ENCODE measurements around the gene SNPH.

Gene SNPH

DNA sequence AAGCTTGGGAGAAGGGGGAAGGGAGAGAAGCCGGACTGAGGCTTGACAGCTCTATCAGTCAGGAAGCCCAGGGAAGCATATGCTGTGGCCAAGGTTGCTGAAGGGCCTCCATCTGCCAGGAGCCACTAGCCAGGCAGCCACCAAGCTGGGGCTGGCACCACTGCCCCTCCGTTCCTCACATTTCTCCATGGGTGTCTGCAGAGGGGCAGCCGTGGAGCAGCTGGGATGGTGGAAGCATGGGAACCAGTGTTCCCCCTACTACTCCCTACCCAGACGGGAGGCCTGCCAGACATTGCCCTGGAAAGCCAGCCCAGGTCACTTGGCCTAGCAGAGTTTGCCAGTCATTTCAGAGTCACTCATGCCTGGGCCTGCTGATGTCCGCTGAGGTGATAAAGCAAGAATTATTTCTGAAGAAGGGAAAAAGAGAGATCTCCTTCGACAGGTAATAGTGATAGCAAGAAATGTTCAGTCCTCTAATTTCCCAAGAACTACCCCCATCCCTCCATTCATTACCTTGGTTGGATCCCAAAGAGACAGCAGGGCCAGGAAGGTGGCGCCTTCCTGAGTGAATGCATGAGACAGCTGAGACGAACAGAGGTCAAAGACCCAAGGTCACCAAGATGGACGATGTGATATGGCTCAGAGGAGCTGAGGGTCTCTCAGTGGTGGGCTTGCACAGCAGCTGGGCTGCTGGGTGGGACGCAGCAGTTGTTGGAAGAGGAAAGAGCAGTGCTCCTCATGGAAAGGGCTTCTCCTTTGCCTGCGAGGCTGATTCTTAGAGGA lies 21.9 kb downstream of the SNPH start:
- DNase-seq: no peak

DNA sequence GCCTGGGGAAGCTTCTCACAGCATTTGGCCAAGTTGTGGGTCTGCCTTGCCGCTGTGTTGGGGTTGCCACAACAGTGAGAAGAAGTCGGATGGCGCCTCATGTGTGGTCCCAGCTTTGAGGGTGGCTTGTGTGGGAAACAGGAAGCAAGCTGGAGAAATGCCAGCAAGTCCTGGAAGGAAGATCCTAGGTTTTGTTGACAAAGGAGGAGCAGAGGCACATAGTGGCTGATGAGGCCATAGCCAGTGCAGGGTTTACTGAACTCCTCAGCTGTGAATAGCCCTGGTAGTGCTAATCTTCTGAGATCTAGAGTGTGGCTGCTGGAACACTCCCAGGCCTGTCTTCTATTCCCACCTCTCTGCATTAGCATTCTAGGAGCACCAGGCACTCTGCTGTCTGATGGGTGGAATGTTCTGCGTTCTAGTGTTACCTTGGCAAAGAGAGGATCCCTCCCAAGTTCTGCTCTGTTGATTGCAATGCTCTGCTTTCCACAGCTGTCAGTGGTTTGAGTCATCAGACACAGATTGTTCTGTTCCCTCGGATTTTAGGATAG lies 25.2 kb downstream of the SNPH start:
- DNase-seq: no peak

- no peak for DNase-seq
Measured at GRCh38 chr20:1292620-1293019, 26.5 kb downstream of the SNPH start.

GRCh38 chr20:1293641-1294379 lies 27.7 kb downstream of the SNPH start:
- DNase-seq: peak; percentile 76

- DNase-seq: no peak
Measured at GRCh38 chr20:1294497-1294896, 28.4 kb downstream of the SNPH start.

GRCh38 chr20:1295276-1295930 lies 29.3 kb downstream of the SNPH start:
- no peak for DNase-seq

DNA sequence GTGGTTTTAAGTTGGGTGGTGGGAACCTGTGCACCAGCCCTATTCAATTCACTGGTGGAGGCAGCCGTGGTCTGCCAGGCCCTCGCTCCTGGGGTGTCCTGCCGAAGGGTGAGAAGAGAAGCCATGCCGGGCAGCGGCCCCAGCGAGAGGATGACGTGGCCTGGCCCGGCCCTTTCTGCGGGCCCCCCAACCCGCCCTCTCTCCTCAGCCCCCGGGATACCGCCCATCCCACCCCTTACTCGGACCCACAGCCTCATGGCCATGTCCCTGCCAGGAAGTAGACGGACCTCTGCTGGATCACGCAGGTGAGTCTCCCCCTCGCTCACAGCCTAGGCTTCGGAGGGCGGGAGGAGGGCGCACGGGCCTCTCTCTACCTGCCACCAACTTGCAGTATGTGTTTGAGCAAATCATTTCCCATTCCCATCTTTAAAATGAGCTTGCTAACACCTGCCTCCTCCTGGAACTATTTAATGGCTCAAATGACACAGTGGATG lies 30.1 kb downstream of the SNPH start:
- no peak for DNase-seq

GRCh38 chr20:1296922-1297321 lies 30.8 kb downstream of the SNPH start:
- DNase-seq: peak; percentile 86

GRCh38 chr20:1297486-1297885 lies 31.4 kb downstream of the SNPH start:
- DNase-seq: no peak

GRCh38 chr20:1298166-1298565 lies 32.1 kb downstream of the SNPH start:
- DNase-seq: no peak

DNA sequence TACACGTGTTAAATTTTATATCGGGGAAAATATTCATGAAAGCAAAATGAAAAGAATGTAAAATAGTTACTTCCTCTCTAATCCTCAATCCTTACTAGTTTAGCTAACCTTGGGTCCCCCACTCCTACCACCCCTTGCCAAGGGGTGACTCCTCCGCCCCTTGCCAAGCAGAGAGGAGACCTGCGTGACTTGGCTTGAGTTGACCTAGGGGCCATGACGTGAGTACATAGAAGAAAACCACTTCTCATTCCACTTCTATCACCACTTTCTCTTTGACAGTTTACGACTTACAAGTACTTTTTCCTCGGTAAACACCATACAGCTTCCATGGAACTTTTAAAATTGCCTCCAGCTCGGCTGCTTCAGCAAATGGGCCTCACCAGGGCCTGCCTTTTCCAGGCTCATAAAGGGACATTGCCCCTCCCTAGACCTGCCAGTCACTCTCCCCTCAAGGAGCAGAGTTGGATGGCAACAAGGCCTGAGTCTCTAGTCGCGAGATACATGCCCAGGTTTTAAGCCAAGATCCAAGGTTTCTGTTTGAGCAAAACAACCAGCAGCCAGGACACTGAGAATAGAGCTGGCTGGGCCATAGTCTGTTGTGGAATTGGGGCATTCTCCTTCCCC lies 32.9 kb downstream of the SNPH start:
- DNase-seq: no peak

GRCh38 chr20:1299522-1299921 lies 33.4 kb downstream of the SNPH start:
- peak; percentile 40 for DNase-seq

GRCh38 chr20:1300083-1300840 lies 34.2 kb downstream of the SNPH start:
- no peak for DNase-seq

DNA sequence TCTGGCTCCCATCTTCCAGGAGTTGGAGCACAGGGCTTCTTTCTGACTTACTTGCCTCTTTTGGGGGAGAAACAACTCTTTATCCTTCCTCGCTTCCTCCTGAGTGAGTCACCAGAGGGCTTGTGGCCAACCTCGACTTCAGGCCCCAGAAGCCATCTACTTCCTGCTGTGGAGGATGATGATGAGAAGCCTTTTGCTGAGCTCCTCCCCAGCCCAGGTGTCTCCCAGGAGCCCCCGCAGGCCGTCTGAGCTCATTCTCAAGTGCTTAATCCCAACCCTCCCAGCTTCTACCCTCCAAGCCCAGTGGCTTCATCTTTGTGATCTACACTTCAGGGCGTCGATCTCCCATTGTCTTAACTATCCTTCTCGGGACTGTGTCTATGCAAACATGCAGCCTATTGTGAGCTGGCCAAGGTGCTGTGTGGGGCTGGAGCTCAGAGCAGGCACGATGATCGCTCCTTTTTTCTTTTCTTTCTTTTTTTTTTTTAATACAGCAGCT lies 35.0 kb downstream of the SNPH start:
- DNase-seq: no peak

DNA sequence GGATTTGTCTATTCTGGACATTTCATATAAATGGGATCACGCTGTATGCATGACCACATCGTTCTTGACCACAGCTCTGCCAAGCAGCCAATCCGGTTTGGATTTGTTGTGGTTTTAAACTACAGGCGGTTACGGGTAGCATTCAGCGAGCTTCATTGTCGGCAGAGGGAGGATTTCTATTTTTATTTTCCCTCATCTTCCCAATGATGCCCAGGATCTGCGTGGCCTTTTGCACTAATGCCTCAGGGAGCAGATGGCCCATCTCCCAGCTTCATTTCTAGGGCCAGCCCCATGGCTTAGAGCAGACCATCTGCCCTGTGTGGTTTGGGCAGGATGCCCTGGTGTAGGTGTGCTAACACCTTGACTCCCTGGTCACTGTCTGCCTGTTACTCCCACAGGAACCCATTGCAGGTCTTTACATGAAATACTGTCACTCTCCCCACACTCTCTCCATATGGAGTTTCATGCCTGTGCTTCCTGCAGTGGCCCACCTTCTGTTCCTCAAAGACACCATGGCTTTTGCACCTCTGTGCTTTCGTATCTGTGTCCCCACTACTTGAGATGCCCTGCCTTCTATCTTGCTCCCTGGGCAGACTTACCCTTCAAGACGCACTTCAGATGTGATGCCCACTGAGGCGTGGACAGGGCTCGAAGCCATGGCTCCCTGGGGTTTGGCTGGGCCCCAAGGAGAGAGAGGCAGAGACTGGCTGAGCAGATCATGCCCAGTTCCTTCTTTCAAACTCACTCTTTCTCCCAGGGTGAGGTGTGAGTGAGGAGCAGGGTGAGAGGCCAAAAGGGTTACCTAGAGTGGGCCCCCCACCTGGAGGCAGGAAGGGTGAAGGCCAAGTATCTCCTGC lies 36.8 kb downstream of the SNPH start:
- no peak for DNase-seq

GRCh38 chr20:1304710-1305515 lies 38.8 kb downstream of the SNPH start:
- no peak for DNase-seq

GRCh38 chr20:1305712-1306111 lies 39.6 kb downstream of the SNPH start:
- no peak for DNase-seq

- no peak for DNase-seq
Measured at GRCh38 chr20:1306316-1307135, 40.4 kb downstream of the SNPH start.

DNA sequence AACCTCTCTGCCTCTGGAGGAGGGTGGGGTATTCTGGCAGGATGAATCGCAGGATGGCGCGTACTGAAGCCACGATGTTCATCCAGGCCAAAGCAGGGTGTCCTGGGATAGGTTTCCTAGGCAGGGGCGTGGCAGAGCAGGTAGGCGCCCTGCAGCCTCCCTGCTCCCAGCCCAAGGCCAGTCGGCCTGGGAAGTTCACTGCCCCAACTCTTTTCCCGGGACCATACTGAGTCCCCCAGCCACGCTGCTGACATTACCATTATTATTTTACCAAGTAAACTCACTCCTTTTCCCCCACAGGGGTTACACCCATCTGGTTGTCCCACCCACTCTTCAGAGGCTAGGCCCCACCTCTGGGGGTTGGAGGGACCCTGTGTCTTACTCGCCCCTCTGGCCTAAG lies 41.1 kb downstream of the SNPH start:
- no peak for DNase-seq

Data from NCI-H146 (cell line).